C4-2B (cell line): ENCODE results near the gene AGO1.

Experiments
- H3K27ac ChIP-seq: fragments of 450-650 bp; 2 replicates; pipeline ENCODE4 v1.5.1; 2017
- CTCF ChIP-seq: fragments of 450-650 bp; conservative IDR thresholded peaks from 2 replicates; pipeline ENCODE4 v1.5.1; 2017; ENCODE audit warnings: mild to moderate bottlenecking
- ZFX ChIP-seq: fragments of 450-650 bp; IDR thresholded peaks from 2 replicates; pipeline ENCODE4 v1.6.1; 2017

Gene AGO1

GRCh38 chr1:35882945-35883634, at the start of gene AGO1:
TSS of gene AGO1 (plus strand) at chr1:35883209. CDS start at chr1:35883422, 213 bp downstream.
- peak within 1 kb of the TSS; percentile 78 for H3K27ac ChIP-seq
- TF ChIP-seq CTCF (peak; percentile 99), ZFX (peak; percentile 65)

GRCh38 chr1:35833395-35833794, 49.6 kb upstream of the AGO1 start:
- H3K27ac ChIP-seq = no peak overlapping the region
- no peak for TF ChIP-seq ZFX
- TF ChIP-seq CTCF = no peak

- TF ChIP-seq CTCF (no peak), ZFX (no peak)
- H3K27ac ChIP-seq = no peak overlapping the region
Measured at GRCh38 chr1:35834218-35834617, 48.8 kb upstream of the AGO1 start.

- TF ChIP-seq CTCF (no peak), ZFX (no peak)
- H3K27ac ChIP-seq = no peak overlapping the region
Measured at GRCh38 chr1:35835398-35835797, 47.6 kb upstream of the AGO1 start.

GRCh38 chr1:35836734-35837133, 46.3 kb upstream of the AGO1 start:
- no peak overlapping the region for H3K27ac ChIP-seq
- TF ChIP-seq ZFX (no peak), CTCF (no peak)

- H3K27ac ChIP-seq = no peak overlapping the region
- TF ChIP-seq CTCF (no peak), ZFX (no peak)
Measured at GRCh38 chr1:35838693-35839245, 44.2 kb upstream of the AGO1 start.

- no peak overlapping the region for H3K27ac ChIP-seq
- TF ChIP-seq CTCF (no peak), ZFX (no peak)
Measured at GRCh38 chr1:35844826-35845225, 38.2 kb upstream of the AGO1 start.
